Epithelial cell of esophagus (primary cell): ENCODE measurements around the gene MBNL3.

Source experiments
- DNase-seq: peaks from one replicate; pipeline ENCODE4 v3.0.0; 2010; ENCODE audit warnings: low read depth
- H3K4me3 ChIP-seq: 2 replicates; pipeline ENCODE4 v1.5.1; 2011; ENCODE audit warnings: mild to moderate bottlenecking, low read length, control low read depth
- TF ChIP-seq, protein P1 (sequence below): IDR thresholded peaks from 2 replicates; pipeline ENCODE4 v1.5.1; 2011; ENCODE audit warnings: low read depth, mild to moderate bottlenecking, low read length, control low read depth, inconsistent platforms; ENCODE audit not compliant: insufficient read depth; ENCODE audit errors: missing control alignments

Gene MBNL3

DNA sequence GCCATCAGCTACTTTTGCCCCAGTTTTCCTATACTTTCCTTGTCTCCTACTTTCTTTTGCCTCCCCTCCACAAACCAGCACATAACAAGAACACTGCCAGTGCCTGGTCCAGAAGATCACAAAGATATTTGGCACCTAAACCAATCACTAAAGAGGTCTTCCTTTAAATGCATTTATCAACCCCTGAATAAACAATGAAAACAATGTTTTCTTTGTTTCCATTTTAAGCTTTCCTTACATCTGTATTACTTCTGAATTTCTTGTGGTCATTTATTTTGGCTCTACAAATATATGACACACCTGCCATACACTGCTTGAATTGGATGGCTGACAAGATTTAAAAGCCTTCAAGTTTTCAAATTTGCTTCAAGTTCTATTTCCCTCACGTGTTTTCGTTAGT lies 43.9 kb downstream of the MBNL3 start:
- TF ChIP-seq, protein P1, sequence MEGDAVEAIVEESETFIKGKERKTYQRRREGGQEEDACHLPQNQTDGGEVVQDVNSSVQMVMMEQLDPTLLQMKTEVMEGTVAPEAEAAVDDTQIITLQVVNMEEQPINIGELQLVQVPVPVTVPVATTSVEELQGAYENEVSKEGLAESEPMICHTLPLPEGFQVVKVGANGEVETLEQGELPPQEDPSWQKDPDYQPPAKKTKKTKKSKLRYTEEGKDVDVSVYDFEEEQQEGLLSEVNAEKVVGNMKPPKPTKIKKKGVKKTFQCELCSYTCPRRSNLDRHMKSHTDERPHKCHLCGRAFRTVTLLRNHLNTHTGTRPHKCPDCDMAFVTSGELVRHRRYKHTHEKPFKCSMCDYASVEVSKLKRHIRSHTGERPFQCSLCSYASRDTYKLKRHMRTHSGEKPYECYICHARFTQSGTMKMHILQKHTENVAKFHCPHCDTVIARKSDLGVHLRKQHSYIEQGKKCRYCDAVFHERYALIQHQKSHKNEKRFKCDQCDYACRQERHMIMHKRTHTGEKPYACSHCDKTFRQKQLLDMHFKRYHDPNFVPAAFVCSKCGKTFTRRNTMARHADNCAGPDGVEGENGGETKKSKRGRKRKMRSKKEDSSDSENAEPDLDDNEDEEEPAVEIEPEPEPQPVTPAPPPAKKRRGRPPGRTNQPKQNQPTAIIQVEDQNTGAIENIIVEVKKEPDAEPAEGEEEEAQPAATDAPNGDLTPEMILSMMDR: no peak
- H3K4me3 ChIP-seq: no peak overlapping the region
- no peak for DNase-seq

DNA sequence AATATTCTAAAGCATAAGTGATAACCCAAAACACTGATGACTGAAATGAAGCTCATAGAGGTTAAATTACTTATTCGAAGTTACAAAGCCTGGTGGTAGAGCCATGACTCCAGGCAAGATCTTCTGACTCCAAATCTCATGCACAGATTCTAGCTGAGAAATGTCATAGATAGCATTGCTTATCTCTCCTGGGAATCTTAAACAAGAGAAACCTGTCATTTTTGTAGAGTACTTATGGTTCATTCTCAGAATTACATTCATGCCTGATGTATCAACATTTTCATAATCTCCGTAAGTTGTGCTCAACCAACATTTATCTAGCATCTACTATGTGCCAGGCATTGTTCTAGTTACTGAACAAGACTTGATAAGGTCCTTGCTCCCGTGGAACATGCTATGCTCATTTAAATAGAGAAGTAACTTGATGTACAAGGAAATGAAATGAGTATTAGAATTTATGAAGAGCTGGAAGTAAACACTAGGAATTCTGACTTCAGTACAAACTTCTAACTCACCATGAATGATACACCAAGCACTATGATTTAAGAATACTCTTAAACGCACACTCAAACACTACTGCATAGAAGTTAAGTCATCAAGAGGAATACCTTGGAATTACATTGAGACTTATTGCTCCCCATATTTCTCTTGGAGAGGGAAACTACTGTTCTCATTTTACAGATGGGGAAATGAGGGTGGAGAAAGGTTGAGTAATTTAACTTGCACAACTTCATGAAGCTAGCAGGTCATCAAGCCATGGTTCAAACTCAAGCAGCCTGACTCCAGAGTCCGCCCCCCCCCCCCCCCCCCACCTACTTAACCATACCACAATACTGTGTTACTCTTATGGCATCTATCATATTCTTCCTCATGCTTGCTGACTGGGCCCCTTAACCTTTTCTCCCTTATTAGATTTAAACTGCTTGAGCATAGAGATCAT lies 45.4 kb downstream of the MBNL3 start:
- H3K4me3 ChIP-seq: no peak overlapping the region
- TF ChIP-seq, protein P1: no peak
- DNase-seq: peak; percentile 8

DNA sequence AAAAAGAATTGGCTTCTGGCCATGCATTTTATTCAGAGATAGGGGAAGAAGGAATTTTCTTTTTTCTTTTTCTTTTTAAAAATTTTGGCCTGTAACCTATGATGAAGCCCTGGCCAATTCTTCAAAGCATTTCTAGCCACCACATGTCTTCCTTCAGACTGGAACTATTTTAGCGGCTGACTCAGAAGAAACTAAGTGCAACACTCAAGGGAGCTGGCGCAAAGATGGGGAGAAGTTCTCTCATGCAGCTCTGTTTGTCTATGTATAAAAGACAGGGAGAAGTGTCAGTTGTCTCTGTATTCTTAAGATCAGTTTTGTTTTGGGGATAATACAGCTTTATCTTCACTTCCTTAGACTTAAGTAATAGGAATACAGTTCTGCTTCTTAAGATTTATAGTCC lies 46.1 kb downstream of the MBNL3 start:
- TF ChIP-seq, protein P1: no peak
- no peak for DNase-seq
- H3K4me3 ChIP-seq: no peak overlapping the region

DNA sequence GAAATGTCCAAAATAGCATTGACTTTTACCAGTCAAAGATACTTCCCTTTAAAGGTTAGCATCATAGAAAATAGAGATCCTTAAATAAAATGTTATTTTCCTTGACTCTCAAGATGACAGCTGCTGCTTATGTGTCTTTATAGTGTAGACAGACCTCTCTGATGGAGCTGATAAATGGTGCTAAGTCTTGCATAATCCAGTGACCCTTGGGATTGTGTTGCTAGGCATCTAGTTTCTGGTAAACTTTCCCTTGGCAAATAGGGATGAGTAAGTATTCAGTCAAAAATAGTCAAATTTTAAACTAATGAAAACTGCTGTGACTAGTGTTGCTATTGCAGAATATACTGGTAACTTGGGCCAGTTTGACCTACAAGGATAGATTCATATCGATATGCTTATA lies 53.6 kb downstream of the MBNL3 start:
- no peak for DNase-seq
- TF ChIP-seq, protein P1: no peak
- H3K4me3 ChIP-seq: no peak overlapping the region

DNA sequence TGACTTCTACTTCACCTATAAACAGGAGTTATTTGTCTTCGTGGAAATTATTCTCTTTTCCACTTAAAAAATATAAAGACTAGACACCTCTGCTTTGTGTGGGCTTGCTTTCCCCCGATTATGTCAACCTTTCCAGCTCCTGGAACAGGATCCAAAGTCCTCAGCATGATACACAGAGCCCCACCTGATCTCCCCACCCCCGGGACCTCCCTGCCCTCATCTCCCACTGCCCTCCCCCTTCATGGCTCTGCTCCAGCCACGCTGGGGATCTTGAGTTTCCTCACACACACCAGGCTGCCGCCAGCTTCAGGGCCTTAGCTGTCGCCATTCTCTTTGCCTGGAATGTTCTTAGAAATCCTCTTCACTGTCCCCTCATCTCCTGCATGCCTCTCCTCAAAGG lies 55.3 kb downstream of the MBNL3 start:
- TF ChIP-seq, protein P1: no peak
- no peak for DNase-seq
- H3K4me3 ChIP-seq: no peak overlapping the region

DNA sequence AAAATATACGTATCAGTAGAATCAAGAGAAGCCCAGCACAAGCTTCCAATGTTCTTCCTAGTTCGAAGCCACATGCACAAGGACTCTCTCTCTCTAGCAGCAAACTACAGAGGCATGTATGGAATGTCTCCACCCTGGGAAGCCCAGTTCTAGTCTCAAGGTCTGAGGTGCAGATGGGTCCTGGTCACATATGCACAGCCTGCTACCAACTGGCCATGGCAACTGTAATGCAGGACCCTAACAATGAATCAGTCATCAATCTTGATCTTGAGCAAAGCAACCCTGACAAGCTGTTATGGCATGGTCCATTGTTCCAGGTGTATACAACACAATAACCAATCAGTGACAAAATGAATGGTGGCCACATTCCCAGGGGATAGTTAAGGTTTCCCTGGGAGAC lies 55.8 kb downstream of the MBNL3 start:
- DNase-seq: no peak
- TF ChIP-seq, protein P1: no peak

DNA sequence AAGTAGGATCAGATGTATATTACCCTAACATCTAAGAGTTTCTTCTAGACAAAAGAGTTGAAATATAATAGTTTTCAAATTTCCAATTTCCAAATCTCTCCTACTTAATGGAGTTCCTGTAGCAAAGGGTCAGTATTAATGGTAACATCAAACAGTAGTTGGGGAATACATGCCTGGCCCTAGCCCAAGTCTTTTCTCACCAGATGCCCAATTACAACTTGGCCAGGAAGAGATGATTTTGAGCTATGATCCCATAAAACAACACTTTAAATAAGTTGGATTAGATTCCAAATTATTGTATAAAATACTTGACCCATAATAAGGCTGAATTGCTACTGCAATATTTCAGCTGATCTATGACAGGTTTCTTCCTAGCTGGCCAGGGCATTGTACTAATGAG lies 59.9 kb downstream of the MBNL3 start:
- H3K4me3 ChIP-seq: no peak overlapping the region
- TF ChIP-seq, protein P1: no peak
- no peak for DNase-seq

More for the DNA sequence above, 55.8 kb downstream of the MBNL3 start:
- H3K4me3 ChIP-seq: no peak overlapping the region
